Esophagus squamous epithelium (tissue), 5 donors: Measurements from ENCODE around the gene ZSCAN16. TPM values are rescaled to one million over a fixed set of nuclear protein-coding genes. Genes with fewer than 3 reads are reported as not detected.
A peak's percentile ranks its signal among the peaks of the same experiment; 100 is the strongest.

Experiments used
- DNase-seq: peaks from one replicate; lab custom pipeline; 2025; lab: John Stamatoyannopoulos, UW
- H3K27ac ChIP-seq, 4 donors: fragments of 200-600 bp; sonication (generic); one replicate each; pipeline ENCODE4 v1.5.1; 2016 to 2019; ENCODE audit warnings: mild to moderate bottlenecking in 1 of 4
- H3K27me3 ChIP-seq, 4 donors: fragments of 200-600 bp; sonication (generic); 1 replicate in 3 of 4; 2 replicates in 1 of 4; pipeline versions ENCODE4 v1.5.1 to v1.6.0; 2017 to 2021; ENCODE audit warnings: antibody characterized with exemption in 1 of 4
- H3K36me3 ChIP-seq, 3 donors: fragments of 200-600 bp; sonication (generic); one replicate each; pipeline ENCODE4 v1.5.1; 2016 to 2019
- H3K4me1 ChIP-seq, 3 donors: fragments of 200-600 bp; sonication (generic); one replicate each; pipeline ENCODE4 v1.5.1; 2017 to 2019
- H3K4me3 ChIP-seq, 4 donors: fragments of 200-600 bp; sonication (generic); 1 replicate in 3 of 4; 2 replicates in 1 of 4; pipeline ENCODE4 v1.5.1; 2016 to 2019; ENCODE audit warnings: mild to moderate bottlenecking in 2 of 4, moderate library complexity in 1 of 4
- H3K9me3 ChIP-seq, 3 donors: fragments of 200-600 bp; sonication (generic); one replicate each; pipeline ENCODE4 v1.5.1; 2016 to 2019
- CTCF ChIP-seq, 6 experiments: fragments of 450-650 bp in 4 of 6; fragments of 200-600 bp in 2 of 6; sonication (generic) in 2 of 6; IDR thresholded peaks; one replicate each; pipeline ENCODE4 v1.5.1; 2016 to 2019; ENCODE audit warnings: antibody characterized with exemption in 6 of 6, mild to moderate bottlenecking in 4 of 6, moderate library complexity in 4 of 6
- POLR2A ChIP-seq, 4 donors: fragments of 450-650 bp; IDR thresholded peaks; one replicate each; pipeline ENCODE4 v1.6.1; 2017; ENCODE audit warnings: antibody characterized with exemption in 4 of 4, mild to moderate bottlenecking in 4 of 4, moderate library complexity in 3 of 4
- WGBS, 2 donors: methylation state at CpG; one replicate each; pipeline ENCODE4 v1.1.5; 2018; 5-methylcytosine and 5-hydroxymethylcytosine counted together
- intact Hi-C: fragments of 100-400 bp; cut with DNase I; formaldehyde crosslinking; loops from one replicate; pipeline ENCODE4 v1.15.0; 2022
- total RNA-seq, 4 donors: library from RNA; depleted of rRNA; stranded (reverse); fragments of >200 nt; gene quantifications; one replicate each; pipeline ENCODE4 v1.1.0, GENCODE V29; 2016
- donor health status: DM: yes; HTN: yes; CAD: no.

Gene ZSCAN16
- total RNA-seq, 4 donors from 2014 or later, result 2.8 to 4.4 (median 3.6) TPM

GRCh38 chr6:28125401-28125800 is 992 bp downstream of the ZSCAN16 start:
- Histone ChIP-seq H3K27me3 (no peaks in the 10 kb centered on the region), H3K27ac (no peak overlapping the region), H3K36me3 (peaks cover 0 to 53% (median 14%) of the 10 kb centered on the region in 3 donors), H3K9me3 (no peaks in the 10 kb centered on the region), H3K4me3 (no peak overlapping the region), H3K4me1 (peaks cover 6 to 25% (median 7%) of the 10 kb centered on the region in 3 donors)
- no peak for TF ChIP-seq CTCF (IDR thresholded peaks at IDR 0.05)
- no peak for TF ChIP-seq POLR2A (IDR thresholded peaks at IDR 0.05)
- DNase-seq, result no peak
- WGBS, 2 donors, result 66 to 81% methylated on average over 4 of the region's 4 CpGs
- intact Hi-C loops, result no loop called here

DNA sequence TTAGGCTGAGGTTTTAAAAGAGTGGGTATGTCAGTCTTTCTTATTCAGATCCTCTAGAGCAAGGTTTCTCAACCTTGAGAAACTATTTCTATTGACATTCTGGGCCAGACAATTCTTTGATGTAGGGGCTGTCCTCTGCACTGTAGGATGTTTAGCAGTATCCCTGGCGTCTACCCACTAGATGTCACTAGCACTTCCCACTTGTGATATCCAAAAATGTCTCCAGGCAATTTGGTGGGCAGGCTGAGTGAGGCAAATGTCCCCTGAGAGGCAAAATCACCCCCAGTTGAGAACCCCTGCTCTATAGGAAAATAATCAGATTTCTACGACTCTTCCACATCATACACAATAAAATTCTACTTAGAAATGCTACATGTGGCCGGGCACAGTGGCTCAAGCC is 9.6 kb downstream of the ZSCAN16 start:
- TF ChIP-seq POLR2A (IDR thresholded peaks at IDR 0.05) (no peak), CTCF (IDR thresholded peaks at IDR 0.05) (peak in 2 of 6 experiments; percentile 19 to 21)
- no peak for DNase-seq

DNA sequence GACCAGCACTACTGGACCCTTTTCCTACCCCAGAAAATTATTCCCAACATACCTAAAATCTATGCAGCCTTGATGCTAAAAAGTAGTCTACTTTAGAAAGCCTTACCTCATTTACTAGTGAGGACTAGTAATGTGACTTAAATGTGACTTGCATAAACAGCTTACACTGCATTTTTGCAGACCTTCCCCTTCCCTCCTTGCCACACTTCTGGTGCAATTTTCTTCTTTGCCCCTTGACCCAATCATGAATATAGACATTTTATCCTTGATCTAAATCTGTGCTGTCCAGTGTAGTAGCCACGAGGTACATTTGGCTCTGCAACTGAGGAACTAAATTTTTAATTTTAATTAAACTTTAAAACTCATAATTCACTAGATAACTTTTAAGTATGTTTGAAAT is 10.3 kb downstream of the ZSCAN16 start:
- H3K9me3 ChIP-seq, result no peaks in the 10 kb centered on the region
- H3K36me3 ChIP-seq, result peaks cover 0 to 15% (median 0%) of the 10 kb centered on the region in 3 donors
- H3K4me1 ChIP-seq, result peaks cover 6 to 36% (median 9%) of the 10 kb centered on the region in 3 donors
- H3K27me3 ChIP-seq, result no peaks in the 10 kb centered on the region
- intact Hi-C loops, result loop anchor here (10.0 kb wide), 1 partner anchor 220 kb away; no protein-coding TSS in a partner anchor
- WGBS, 2 donors, result 53 to 74% methylated on average over 1 of the region's 1 CpG
- H3K27ac ChIP-seq, result no peak overlapping the region
- DNase-seq, result no peak
- no peak for TF ChIP-seq CTCF (IDR thresholded peaks at IDR 0.05)
- TF ChIP-seq POLR2A (IDR thresholded peaks at IDR 0.05), result no peak
- H3K4me3 ChIP-seq, result no peak overlapping the region

More for the DNA sequence above, 9.6 kb downstream of the ZSCAN16 start:
- peaks cover 0 to 22% (median 0%) of the 10 kb centered on the region in 3 donors for H3K36me3 ChIP-seq
- H3K4me1 ChIP-seq, result peaks cover 6 to 36% (median 9%) of the 10 kb centered on the region in 3 donors
- H3K27me3 ChIP-seq, result no peaks in the 10 kb centered on the region
- H3K27ac ChIP-seq, result no peak overlapping the region
- intact Hi-C loops, result loop anchor here (10.0 kb wide), 1 partner anchor 221 kb away; no protein-coding TSS in a partner anchor
- H3K4me3 ChIP-seq, result no peak overlapping the region
- H3K9me3 ChIP-seq, result no peaks in the 10 kb centered on the region
- 52 to 55% methylated on average over 3 of the region's 3 CpGs for WGBS, 2 donors

GRCh38 chr6:28135393-28135792 is 11.0 kb downstream of the ZSCAN16 start:
- DNase-seq, result no peak
- no peaks in the 10 kb centered on the region for H3K27me3 ChIP-seq
- TF ChIP-seq POLR2A (IDR thresholded peaks at IDR 0.05), result no peak
- TF ChIP-seq CTCF (IDR thresholded peaks at IDR 0.05), result no peak
- no peak overlapping the region for H3K4me3 ChIP-seq
- 16 to 20% methylated on average over 3 of the region's 3 CpGs for WGBS, 2 donors
- H3K4me1 ChIP-seq, result peaks cover 6 to 38% (median 9%) of the 10 kb centered on the region in 3 donors
- H3K36me3 ChIP-seq, result peaks cover 0 to 8% (median 0%) of the 10 kb centered on the region in 3 donors
- H3K9me3 ChIP-seq, result no peaks in the 10 kb centered on the region
- intact Hi-C loops, result loop anchor here (10.0 kb wide), 1 partner anchor 219 kb away; no protein-coding TSS in a partner anchor
- peak overlapping the region in 1 of 4 donors; percentile 90 for H3K27ac ChIP-seq

DNA sequence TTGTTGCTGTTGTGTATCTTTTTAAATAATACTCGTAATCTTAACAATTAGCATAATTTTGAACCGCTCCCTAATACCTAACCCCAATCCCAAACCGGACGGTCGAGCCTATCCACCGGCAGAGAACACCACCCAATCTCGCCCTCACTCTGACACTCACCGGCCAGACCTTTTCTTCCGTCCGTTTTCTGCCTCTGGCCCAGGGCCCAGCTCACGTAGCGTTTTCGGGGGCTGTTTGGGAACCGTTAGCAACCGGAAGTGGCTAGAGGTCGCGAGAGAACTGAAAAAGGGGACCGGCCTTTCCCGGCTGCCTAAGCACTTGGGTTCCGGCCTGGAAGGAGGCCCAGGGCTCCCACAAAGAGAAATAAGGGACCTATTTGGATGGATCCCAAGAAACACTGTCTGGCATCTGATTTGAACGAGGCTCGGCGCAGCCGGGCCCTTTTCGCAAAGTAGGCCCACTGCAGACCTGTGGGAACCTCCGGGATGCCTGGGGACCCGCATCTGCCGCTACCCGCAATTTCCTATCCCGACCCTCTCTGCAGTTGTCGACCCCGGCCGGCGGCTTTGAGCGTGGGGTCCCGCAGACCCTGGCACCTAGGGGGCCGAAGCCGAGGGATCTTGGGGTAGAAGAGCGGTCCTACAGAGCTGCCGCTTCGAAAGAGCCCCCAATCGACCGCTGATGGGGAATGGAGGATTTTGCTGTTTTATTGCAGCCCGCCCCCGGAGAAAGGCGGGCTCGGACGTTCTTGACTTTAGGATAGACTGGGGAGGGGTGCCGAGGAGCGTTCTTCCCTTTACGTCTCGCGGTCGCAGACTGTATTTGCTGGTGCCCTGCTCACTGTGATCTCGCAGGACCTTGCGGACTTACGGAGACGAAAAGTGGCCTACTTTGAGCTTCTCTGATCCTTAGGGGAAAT is 12.4 kb downstream of the ZSCAN16 start:
- H3K27me3 ChIP-seq, result no peaks in the 10 kb centered on the region
- peak; percentile 38 for DNase-seq
- H3K4me3 ChIP-seq, result peak overlapping the region; percentile 58 to 88 (median 72)
- no peaks in the 10 kb centered on the region for H3K36me3 ChIP-seq
- peak in 1 of 6 experiments; percentile 21 for TF ChIP-seq CTCF (IDR thresholded peaks at IDR 0.05)
- peak in 2 of 4 donors; percentile 28 to 41 for TF ChIP-seq POLR2A (IDR thresholded peaks at IDR 0.05)
- intact Hi-C loops, result loop anchor here (10.0 kb wide), 1 partner anchor 218 kb away; no protein-coding TSS in a partner anchor
- H3K4me1 ChIP-seq, result peaks cover 6 to 48% (median 17%) of the 10 kb centered on the region in 3 donors
- 0 to 1% methylated on average over 24 to 36 of the region's 58 CpGs for WGBS, 2 donors
- peak overlapping the region; percentile 82 to 95 (median 90) for H3K27ac ChIP-seq
- H3K9me3 ChIP-seq, result no peaks in the 10 kb centered on the region
